Activated CD8-positive, alpha-beta memory T cell treated with anti-CD3 and anti-CD28 coated beads, Interleukin-2, amount 50 U/mL, for 24 hours (primary cell): ENCODE results near the gene HAUS6.
"Not testable (repeated sequence)": the region's sequence is repeated elsewhere in the genome, so short reads cannot be mapped to it uniquely, and the experiment has no call there.

Experiments used
- DNase-seq: peaks from one replicate; pipeline ENCODE4 v3.0.0-alpha.2; 2020; ENCODE audit errors: extremely low read depth

HAUS6 gene, protein sequence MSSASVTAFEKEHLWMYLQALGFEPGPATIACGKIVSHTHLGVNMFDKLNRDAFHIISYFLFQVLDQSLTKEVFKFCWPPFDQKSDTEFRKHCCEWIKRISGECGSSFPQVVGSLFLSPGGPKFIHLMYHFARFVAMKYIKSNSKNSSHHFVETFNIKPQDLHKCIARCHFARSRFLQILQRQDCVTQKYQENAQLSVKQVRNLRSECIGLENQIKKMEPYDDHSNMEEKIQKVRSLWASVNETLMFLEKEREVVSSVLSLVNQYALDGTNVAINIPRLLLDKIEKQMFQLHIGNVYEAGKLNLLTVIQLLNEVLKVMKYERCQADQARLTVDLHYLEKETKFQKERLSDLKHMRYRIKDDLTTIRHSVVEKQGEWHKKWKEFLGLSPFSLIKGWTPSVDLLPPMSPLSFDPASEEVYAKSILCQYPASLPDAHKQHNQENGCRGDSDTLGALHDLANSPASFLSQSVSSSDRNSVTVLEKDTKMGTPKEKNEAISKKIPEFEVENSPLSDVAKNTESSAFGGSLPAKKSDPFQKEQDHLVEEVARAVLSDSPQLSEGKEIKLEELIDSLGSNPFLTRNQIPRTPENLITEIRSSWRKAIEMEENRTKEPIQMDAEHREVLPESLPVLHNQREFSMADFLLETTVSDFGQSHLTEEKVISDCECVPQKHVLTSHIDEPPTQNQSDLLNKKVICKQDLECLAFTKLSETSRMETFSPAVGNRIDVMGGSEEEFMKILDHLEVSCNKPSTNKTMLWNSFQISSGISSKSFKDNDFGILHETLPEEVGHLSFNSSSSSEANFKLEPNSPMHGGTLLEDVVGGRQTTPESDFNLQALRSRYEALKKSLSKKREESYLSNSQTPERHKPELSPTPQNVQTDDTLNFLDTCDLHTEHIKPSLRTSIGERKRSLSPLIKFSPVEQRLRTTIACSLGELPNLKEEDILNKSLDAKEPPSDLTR

DNA sequence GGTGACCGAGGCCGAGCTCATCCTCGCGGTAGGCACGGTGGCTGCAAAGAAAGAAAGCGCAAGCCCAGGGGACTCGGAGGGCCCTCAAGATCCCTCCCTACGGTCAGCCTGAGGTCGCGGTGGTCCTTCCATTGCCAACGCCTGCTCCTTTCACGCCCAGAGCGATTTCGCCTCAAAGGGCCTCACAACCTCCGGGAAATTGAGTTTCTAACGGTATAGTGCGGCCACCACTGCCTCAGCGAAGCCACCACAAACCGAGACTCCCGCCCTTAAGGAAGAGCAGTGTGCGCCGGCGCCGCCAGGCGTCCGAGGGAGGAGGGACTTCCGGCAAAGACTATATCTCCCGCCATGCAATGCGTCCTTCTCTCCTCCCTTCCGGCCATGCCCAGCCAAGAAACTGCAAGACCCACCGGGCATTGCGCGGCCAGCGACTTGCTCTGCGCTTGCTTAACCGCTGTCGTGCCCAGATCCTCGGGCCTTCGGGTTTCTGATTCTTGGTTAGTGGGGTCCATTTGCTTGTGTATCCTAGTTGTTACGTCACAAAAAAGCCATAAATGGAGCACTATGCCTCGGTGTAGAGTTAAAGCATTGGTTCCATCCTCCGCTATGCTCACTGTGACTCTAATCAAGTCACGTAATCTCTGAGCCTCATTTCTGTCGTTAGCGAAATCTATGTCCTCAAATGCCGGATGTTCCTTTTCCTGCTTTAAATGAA lies at the start of gene HAUS6:
TSS of gene HAUS6 (minus strand) at position 274 of the 715 bp plus-strand sequence. CDS start at position 21, 253 bp downstream.
- DNase-seq = peak; percentile 70

DNA sequence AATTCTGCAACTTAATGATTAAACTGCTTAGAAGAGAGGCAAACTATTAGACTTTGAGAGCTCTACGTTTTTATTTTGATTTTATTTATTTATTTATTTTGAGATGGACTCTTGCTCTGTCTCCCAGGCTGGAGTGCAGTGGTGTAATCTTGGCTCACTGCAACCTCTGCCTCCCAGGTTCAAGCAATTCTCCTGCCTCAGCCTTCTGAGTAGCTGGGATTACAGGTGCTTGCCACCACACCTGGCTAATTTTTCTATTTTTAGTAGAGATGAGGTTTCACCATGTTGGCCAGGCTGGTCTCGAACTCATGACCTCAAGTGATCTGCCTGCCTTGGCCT lies 49.4 kb upstream of the HAUS6 start:
- DNase-seq = not testable (repeated sequence)

DNA sequence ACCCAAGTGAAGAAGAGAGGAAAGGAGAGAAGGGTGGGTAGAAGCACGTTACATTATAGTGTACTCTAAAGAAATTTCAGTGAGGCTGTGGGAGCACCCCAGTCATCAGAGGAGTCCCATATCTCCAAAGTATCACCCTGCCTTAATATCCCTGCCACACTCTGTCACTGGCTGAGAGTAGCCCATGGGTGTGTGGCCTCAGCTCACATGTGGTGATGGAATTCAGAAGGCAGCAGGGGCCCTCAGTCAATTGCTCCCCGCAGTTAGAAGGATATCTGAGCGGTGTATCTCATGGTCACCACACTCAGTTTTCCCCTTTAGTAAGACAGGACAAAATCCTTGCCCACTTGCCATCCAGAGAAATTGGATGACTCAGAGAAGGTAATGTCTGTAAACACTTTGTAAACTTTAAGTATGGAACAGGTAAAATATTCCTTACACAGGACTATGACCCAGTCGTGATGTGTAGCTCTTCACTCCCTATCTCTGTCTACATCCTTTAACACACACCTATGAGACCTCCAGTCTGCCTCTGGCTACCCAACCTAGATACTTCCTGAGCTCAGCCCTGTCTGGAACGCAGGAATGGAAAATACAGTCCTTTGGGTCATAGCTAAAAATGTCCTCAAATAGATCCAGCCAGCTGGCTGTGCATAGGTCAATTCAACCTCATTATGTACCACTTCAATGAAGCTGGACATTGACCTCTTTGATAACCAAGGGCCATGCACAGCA lies 48.9 kb upstream of the HAUS6 start:
- no peak for DNase-seq

DNA sequence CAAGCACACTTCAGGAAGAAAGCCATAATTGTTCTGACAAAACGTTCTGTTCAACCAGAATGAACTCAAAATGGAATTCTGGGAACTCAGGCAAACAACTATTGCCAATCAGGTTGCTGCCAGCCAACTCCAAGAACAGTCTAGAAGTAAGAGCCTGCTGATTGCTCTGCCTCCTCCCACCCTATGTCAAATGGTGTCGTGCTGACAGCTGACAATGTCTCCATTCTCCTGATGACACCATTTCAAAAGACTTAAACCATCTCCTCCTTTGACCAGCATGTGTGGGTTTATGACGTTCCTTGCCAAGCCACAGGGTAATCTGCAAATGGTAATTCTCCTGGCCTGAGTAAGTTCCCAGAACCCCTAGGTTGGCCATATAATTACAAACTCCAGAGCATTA lies 46.5 kb upstream of the HAUS6 start:
- DNase-seq = no peak

DNA sequence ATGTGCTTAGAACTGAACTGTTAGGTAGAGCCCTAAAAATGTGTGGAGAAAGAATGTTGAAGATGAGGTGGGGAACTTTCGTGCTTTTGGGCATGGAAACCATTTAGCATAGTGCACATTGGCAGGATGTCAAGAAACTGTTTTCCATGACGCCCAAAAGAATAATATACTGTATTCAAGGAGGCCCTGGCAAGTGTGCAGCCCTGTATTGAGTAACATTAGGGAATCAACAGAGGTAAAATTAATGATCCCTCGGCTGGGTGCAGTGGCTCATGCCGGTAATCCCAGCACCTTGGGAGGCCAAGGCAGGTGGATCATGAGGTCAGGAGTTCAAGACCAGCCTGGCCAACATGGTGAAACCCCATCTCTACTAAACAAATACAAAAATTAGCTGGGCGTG lies 45.5 kb upstream of the HAUS6 start:
- DNase-seq = no peak

DNA sequence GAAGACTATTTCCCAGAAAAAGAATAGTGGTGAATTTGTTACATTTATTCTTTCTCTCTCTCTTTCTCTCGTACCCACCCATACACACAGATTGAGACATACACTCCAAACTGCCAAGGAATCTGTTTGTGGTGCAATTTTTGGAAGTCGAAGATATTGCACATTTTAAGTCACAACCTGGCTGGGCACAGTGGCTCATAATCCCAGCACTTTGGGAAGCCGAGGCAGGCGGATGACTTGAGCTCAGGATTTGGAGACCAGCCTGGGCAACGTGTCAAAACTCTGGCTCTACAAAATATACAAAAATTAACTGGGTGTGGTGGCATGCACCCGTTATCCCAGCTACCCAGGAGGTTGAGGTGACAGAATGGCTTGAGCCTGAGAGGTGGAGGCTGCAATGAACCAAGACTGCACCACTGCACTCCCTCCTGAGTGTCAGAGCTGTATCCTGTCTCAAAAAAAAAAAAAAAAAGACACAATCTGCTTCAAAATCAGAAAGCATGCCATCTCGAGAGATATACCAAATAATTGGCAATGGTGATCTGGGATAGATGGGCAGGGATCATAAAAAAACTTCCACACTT lies 43.8 kb upstream of the HAUS6 start:
- no peak for DNase-seq

DNA sequence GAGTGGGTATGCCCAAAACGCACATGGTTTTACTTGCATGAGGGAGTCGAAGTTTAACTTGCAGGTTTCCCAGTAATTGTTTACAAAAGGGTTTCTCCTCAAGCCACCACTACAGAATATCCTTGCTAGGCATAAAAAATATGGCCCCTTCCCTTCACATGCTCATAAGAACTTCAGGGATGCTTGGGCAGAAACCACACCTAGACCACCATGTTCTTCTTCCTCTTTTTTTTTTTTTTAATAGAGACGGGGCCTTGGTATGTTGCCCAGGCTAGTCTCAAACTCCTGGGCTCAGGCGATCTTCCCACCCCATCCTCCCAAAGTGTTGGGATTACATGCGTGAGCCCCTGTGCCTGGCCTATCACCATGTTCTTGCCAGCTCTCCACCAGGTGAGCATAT lies 43.2 kb upstream of the HAUS6 start:
- DNase-seq = no peak

DNA sequence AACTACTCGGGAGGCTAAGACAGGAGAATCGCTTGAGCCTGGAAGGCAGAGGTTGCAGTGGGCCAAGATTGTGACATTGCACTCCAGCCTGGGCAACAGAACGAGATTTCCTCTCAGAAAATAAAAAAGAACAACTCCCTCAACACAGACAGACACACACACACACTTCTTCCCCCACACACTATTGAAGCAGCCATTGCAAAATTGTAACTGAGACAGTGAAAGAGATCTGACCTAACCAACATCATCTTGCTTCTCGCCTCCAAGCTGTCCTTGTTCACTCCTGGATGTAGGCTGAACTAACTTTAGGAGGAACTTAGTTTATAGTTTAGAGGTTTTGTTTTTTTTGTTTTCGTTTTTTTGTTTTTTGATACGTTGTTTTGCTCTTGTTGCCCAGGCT lies 37.6 kb upstream of the HAUS6 start:
- no peak for DNase-seq

DNA sequence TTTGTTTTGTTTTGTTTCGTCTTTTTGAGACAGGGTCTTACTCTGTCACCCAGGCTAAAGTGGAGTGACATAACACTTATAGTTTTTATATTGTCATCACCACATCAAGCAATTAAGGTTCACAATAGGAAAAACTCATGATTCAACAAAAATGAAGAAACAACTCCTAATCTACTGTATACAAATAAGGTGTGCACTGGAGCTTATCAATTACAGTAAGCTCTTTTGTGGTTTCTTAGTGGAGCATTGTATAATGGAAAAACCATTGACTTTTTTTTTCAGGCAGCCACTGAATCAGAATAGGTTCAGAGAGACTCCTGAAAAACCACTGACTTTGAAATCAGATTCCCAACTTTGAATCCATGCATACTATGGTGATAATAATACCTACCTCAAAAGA lies 35.4 kb upstream of the HAUS6 start:
- no peak for DNase-seq

DNA sequence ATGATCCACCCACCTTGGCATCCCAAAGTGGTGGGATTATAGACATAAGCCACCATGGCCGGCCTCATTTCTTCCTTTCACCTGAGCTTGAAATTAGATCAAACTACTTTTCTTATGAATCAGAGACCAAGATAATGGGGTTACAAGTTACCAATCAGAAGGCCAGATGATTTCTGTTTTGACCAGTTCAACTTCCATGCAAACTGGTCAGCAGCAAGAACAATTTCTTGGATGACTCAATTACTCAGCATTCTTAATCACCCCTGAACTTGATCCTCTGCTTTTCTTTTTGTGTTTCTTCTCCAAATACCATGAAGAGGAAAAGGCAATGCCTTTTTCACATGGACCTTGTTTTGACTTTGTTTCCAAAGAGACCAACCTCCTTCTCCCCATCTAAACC lies 34.6 kb upstream of the HAUS6 start:
- no peak for DNase-seq

DNA sequence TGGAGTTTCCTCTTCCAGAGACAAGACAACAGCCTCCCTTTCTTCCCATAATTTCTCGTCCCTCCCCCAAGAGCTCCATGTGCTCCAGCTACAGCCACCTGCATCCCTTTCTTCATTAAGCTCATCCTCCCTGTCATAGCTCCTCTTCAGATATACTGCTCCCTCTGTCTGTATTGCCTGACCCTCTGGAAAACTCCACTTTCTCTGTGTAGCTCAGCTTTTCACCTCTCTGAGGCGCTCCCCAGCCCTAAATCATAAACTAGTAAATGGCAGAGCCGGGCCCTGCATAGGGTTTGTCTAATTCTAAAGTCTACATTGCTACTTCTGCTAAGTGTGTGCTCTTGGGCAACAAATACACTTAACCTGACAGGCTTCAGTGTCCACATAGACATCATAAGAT lies 33.4 kb upstream of the HAUS6 start:
- DNase-seq = no peak

DNA sequence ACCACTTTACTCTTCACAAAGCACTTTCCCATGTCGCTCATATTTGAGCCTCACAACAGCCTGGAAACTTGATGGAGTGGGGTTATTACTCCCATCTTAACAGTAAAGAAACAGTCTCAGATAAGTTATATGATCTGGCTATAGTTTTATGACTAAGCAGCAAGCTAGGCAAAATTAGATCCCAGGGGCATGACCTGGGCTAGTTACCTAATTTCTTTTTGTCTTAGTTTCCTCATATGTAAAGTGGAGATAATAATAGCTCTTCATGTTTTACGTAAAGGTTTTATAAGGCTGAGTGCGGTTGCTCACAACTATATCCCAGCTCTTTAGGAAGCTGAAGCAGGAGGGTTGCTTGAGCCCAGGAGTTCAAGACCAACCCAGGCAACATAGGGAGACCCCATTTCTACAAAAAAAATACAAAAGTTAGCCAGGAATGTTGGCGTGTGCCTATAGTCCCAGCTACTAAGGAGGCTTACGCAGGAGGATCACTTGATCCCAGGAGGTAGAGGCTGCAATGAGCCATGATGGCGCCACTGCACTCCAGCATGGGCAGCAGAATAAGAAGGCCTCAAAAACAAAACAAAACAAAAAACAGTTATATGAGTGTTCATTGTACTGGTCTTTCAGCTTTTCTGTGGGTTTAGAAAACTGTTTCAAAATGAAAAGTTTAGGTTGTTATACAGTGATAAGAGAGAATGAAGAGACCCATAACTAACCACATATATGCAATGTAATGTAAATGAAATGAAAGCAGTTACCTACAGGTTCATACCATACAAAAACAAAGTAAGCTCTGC lies 31.0 kb upstream of the HAUS6 start:
- DNase-seq = no peak

DNA sequence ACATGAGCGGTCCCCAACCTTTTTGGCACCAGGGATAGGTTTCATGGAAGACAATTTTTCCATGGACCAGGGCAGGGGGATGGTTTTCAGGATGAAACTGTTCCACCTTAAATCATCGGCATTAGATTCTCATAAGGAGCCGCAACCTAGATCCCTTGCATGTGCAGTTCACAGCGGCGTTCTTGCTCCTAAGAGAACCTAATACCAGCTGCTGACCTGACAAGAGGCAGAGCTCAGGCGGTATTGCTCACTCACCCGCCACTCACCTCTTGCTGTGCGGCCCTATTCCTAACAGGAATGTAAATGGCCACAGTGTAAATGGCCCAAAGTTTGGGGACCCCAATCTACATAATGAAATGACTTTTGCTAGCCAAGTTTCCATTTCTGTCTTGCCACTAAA lies 27.7 kb upstream of the HAUS6 start:
- no peak for DNase-seq

DNA sequence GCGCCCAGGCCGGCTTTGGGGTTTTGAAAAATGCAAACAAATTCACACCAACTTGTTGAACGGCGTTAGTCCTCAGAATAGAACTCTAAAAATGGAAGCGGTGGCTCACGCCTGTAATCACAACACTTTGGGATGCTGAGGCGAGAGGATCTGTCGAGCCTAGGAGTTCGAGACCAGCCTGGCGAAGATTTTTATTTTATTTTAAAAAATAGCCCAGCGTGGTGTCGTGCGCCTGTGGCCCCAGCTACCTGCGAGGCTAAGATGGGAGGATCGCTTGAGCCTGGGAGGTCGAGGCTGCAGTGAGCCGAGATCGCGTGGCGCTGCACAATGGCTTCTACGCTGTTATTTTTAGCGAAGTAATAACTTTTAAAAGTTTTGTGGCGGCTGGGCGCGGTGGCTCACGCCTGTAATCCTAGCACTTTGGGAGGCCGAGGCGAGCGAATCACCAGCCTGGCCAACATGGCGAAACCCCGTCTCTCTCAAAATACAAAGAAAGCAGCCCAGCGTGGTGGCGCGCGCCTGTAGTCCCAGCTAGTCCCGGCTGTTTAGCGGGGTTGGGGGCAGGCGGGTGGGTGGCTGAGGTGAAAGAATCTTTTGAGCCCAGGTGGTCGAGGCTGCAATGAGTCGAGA lies 25.3 kb upstream of the HAUS6 start:
- no peak for DNase-seq

DNA sequence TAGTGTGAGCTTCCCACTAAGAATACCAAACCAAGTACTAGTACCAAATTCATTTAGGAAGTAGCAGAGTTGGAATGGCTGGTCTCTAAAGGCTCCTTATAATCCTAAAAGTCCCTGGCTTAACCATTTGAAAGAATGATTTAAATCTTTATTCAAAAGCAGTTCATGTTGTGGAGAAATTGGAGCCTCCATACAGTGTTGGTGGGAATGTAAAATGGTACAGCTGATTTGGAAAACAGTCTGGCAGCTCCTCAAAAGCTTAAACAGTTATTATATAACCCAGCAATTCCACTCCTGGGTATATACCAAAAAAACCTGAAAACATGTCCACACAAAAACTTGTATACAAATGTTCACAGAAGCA lies 21.7 kb upstream of the HAUS6 start:
- DNase-seq = no peak

DNA sequence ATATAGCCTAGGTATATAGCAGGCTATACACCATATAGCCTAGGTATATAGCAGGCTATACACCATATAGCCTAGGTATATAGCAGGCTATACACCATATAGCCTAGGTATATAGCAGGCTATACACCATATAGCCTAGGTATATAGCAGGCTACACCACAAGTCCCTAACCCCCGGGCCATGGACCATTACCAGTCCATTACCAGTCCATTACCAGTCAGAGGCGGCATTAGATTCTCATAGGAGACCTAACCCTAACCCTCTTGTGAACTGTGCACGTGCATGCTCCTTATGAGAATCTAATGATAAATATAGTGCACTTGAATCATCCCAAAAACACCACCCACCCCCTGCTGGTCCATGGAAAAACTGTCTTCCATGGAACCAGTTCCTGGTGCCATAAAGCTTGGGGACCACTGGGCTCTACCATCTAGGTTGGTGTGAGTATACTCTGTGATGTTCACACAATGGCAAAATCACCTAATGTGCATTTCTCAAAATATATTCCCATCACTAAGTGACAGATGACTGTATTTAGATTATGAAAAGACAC lies 19.9 kb upstream of the HAUS6 start:
- no peak for DNase-seq

DNA sequence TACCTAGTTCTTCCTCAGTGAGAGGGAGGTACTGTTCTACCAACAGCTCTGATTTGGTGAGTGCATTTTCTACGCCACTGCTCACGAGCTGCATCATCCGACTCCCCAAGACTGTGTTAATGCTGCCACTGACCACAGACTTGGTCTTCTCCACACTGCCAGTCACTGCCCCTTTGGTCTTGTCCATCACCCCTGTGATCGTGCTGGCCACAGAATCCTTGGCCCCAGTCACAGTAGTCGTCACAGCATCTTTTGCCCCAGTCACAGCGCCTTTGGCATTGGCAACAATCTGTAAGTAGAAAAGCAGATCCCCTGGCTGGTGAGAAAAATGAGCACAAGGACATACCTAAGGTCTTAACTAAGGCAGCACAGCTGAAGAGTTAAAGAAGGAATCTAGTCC lies 18.2 kb upstream of the HAUS6 start:
- no peak for DNase-seq

DNA sequence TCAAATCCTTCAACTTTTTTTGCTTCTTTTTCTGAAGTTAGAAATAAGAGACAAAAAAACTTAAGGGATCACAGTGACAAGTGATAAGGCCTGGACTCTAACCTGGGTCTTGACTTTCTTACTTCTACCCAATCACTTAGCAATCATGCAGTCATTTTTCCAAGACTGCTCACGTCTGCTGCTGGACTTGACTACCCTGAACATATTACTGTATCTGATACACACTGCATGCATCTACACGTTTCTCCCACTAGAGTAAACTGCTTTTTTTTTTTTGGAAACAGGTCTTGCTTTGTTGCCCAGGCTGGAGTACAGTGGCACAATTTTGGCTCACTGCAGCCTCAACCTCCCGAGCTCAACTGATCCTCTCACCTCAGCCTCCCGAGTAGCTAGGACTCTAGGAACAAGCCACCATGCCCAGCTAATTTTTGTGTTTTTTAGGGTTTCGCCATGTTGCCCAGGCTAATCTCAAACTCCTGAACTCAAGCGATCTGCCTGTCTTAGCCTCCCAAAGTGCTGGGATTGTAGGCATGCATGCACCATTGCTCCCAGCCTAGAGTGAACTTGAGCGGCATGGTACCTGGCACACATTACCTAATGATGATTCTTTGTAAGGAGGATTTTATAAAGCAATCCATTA lies 17.2 kb upstream of the HAUS6 start:
- no peak for DNase-seq

DNA sequence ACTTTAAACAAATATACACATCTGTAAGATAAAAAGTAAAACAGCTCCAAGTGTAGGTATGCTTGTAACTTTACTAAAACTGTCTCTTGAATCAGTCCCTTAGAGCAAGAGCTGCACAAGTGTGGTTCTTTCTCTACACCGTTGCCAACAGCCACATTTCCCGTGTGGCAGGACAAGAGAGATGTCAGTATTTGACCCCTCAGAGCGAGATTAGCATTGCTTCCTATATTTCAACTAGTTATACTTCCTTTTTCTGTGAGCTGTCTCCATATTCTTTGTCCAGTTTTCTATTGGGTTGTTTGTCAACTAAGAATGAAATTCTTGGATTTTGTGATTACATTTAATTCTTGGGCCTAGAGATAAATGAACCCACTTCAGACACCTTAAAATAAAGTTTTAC lies 16.5 kb upstream of the HAUS6 start:
- no peak for DNase-seq
